Vagina (tissue), 2 donors: ENCODE measurements around the gene SIRT7. TPM values are rescaled to one million over a fixed set of nuclear protein-coding genes. Genes with fewer than 3 reads are reported as not detected.

Experiments used
- DNase-seq, 2 donors: peaks; one replicate each; pipeline ENCODE4 v3.0.0-alpha.2; 2017; ENCODE audit errors: extremely low spot score in 2 of 2
- H3K27ac ChIP-seq: fragments of 200-600 bp; sonication (generic); one replicate; pipeline ENCODE4 v1.5.1; 2019
- H3K27me3 ChIP-seq: fragments of 200-600 bp; sonication (generic); one replicate; pipeline ENCODE4 v1.5.1; 2019
- H3K36me3 ChIP-seq, 2 donors: fragments of 200-600 bp; sonication (generic); one replicate each; pipeline ENCODE4 v1.5.1; 2017 to 2019
- H3K4me1 ChIP-seq: fragments of 200-600 bp; sonication (generic); one replicate; pipeline ENCODE4 v1.5.1; 2019
- H3K4me3 ChIP-seq, 2 donors: fragments of 200-600 bp; sonication (generic); 1 replicate in 1 of 2; 2 replicates in 1 of 2; pipeline ENCODE4 v1.5.1; 2016 to 2019
- H3K9me3 ChIP-seq: fragments of 200-600 bp; sonication (generic); one replicate; pipeline ENCODE4 v1.5.1; 2019
- CTCF ChIP-seq, 3 experiments: fragments of 450-650 bp in 2 of 3; fragments of 200-600 bp in 1 of 3; sonication (generic) in 1 of 3; IDR thresholded peaks; one replicate each; pipeline ENCODE4 v1.5.1; 2017 to 2019; ENCODE audit warnings: antibody characterized with exemption in 3 of 3, mild to moderate bottlenecking in 2 of 3, moderate library complexity in 2 of 3
- POLR2A ChIP-seq, 2 donors: fragments of 450-650 bp; IDR thresholded peaks; one replicate each; pipeline ENCODE4 v1.6.1; 2017; ENCODE audit warnings: antibody characterized with exemption in 2 of 2, mild to moderate bottlenecking in 2 of 2, moderate library complexity in 2 of 2
- POLR2AphosphoS5 ChIP-seq, 2 donors: sonication (generic); formaldehyde crosslinking; IDR thresholded peaks; one replicate each; pipeline ENCODE4 v1.9.0; 2017; ENCODE audit warnings: antibody characterized with exemption in 2 of 2, mild to moderate bottlenecking in 2 of 2, low read depth in 1 of 2; ENCODE audit not compliant: insufficient read depth in 1 of 2
- intact Hi-C: fragments of 100-400 bp; cut with DNase I; formaldehyde crosslinking; loops from one replicate; pipeline ENCODE4 v1.15.1; 2023
- total RNA-seq: library from RNA; depleted of rRNA; stranded (reverse); fragments of >200 nt; gene quantifications from one replicate; pipeline ENCODE4 v1.2.3, GENCODE V29; 2016

The SIRT7 gene
- total RNA-seq, 1 donor from 2014 or later, result 47.9 TPM

- Histone ChIP-seq H3K27me3 (no peaks in the 10 kb centered on the region), H3K36me3 (peaks cover 0 to 47% of the 10 kb centered on the region in 2 donors), H3K4me1 (peaks cover 12% of the 10 kb centered on the region), H3K27ac (no peak overlapping the region), H3K4me3 (no peak overlapping the region), H3K9me3 (no peaks in the 10 kb centered on the region)
- TF ChIP-seq CTCF (IDR thresholded peaks at IDR 0.05), result no peak
- intact Hi-C loops, result no loop called here
- no peak for DNase-seq
These were observed 32.5 kb downstream of the SIRT7 start for GRCh38 chr17:81885454-81885853.

GRCh38 chr17:81884968-81885367, 33.0 kb downstream of the SIRT7 start:
- Histone ChIP-seq H3K9me3 (no peaks in the 10 kb centered on the region), H3K4me1 (peaks cover 7% of the 10 kb centered on the region), H3K27me3 (no peaks in the 10 kb centered on the region), H3K4me3 (no peak overlapping the region), H3K36me3 (peaks cover 0 to 47% of the 10 kb centered on the region in 2 donors), H3K27ac (no peak overlapping the region)
- TF ChIP-seq CTCF (IDR thresholded peaks at IDR 0.05) (no peak), POLR2AphosphoS5 (IDR thresholded peaks at IDR 0.05; ENCODE audit: insufficient read depth in 1 of 2, low read depth in 1 of 2) (no peak), POLR2A (IDR thresholded peaks at IDR 0.05) (no peak)
- intact Hi-C loops, result no loop called here
- no peak for DNase-seq

- TF ChIP-seq POLR2A (IDR thresholded peaks at IDR 0.05) (no peak), CTCF (IDR thresholded peaks at IDR 0.05) (no peak), POLR2AphosphoS5 (IDR thresholded peaks at IDR 0.05; ENCODE audit: insufficient read depth in 1 of 2, low read depth in 1 of 2) (no peak)
- Histone ChIP-seq H3K4me3 (no peak overlapping the region), H3K4me1 (peaks cover 3% of the 10 kb centered on the region), H3K36me3 (peaks cover 0 to 44% of the 10 kb centered on the region in 2 donors), H3K9me3 (no peaks in the 10 kb centered on the region), H3K27me3 (no peaks in the 10 kb centered on the region), H3K27ac (no peak overlapping the region)
- DNase-seq, result no peak
- intact Hi-C loops, result no loop called here
These were observed 33.5 kb downstream of the SIRT7 start for GRCh38 chr17:81884520-81884919.

- Histone ChIP-seq H3K27ac (no peak overlapping the region), H3K36me3 (no peaks in the 10 kb centered on the region), H3K4me3 (no peak overlapping the region), H3K4me1 (no peaks in the 10 kb centered on the region), H3K9me3 (no peaks in the 10 kb centered on the region), H3K27me3 (no peaks in the 10 kb centered on the region)
- intact Hi-C loops, result no loop called here
- no peak for DNase-seq
- TF ChIP-seq CTCF (IDR thresholded peaks at IDR 0.05) (no peak), POLR2AphosphoS5 (IDR thresholded peaks at IDR 0.05; ENCODE audit: insufficient read depth in 1 of 2, low read depth in 1 of 2) (no peak), POLR2A (IDR thresholded peaks at IDR 0.05) (no peak)
These were observed 38.9 kb downstream of the SIRT7 start for GRCh38 chr17:81879121-81879520.

- no peak for TF ChIP-seq CTCF (IDR thresholded peaks at IDR 0.05)
- TF ChIP-seq POLR2A (IDR thresholded peaks at IDR 0.05), result no peak
- no peak for TF ChIP-seq POLR2AphosphoS5 (IDR thresholded peaks at IDR 0.05; ENCODE audit: insufficient read depth in 1 of 2, low read depth in 1 of 2)
- DNase-seq, result no peak
- intact Hi-C loops, result no loop called here
- H3K9me3 ChIP-seq, result no peaks in the 10 kb centered on the region
- H3K4me3 ChIP-seq, result no peak overlapping the region
- no peak overlapping the region for H3K27ac ChIP-seq
- H3K36me3 ChIP-seq, result no peaks in the 10 kb centered on the region
- H3K27me3 ChIP-seq, result no peaks in the 10 kb centered on the region
- peaks cover under 1% of the 10 kb centered on the region for H3K4me1 ChIP-seq
These were observed 39.7 kb downstream of the SIRT7 start for GRCh38 chr17:81878294-81878693.
